Stimulated activated CD8-positive, alpha-beta memory T cell treated with anti-CD3 and anti-CD28 coated beads, Interleukin-7, amount 100 ng/mL, for 4 hours (primary cell): Measurements from ENCODE around the gene ZEB2.
A peak's percentile ranks its signal among the peaks of the same experiment; 100 is the strongest.
"Not testable (repeated sequence)": the region's sequence is repeated elsewhere in the genome, so short reads cannot be mapped to it uniquely, and the experiment has no call there.

Source experiments
- DNase-seq, 2 donors: peaks; one replicate each; pipeline ENCODE4 v3.0.0-alpha.2; 2020; ENCODE audit warnings: low read depth in 2 of 2

Gene ZEB2

DNA sequence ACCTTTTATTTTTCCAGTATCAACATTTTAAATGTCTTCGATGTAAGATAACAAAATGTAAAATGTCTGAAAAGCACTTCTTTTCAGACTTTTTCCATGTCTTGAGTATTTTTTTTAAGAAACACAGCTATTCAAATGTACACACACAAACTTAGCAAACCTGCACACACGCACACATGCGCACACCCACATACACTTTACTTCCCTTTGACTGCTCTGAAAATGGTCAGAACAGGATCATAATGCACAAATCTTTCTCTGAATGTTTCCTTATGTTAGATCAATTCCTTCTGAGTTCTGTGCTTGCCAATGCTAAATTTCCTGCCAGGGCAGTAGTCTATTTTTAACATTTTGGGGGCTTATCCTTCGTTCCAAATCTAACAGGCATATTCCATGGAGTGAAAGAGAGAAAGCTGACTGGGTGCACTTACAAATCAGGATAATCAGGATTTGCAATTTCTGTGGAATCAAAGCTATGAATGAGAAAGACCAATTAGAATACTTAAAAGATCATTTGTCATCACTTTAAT, 136.3 kb downstream of the ZEB2 start:
- DNase-seq, result no peak

- peak in 1 of 2 donors; percentile 1 for DNase-seq
Measured at GRCh38 chr2:144382849-144383248, 137.1 kb downstream of the ZEB2 start.

DNA sequence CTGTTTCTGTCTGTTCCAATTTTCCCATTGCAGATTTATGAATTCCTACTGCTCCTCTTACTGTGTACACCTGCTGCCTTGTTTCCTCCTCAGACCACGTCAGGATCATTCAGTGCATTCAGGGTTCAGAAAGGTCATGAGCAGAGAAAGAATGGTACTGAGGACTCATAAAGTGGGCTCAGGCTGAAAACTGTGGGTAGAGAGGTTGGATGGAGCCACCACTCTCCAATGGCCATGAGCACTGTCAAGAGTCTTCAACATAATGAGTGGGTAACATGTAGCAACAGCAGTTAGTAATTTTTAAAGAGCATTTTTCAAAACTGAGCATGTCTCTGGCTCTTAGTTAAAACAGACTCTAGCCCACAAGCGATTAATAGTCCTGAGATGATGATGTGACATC, 138.2 kb downstream of the ZEB2 start:
- no peak for DNase-seq

DNA sequence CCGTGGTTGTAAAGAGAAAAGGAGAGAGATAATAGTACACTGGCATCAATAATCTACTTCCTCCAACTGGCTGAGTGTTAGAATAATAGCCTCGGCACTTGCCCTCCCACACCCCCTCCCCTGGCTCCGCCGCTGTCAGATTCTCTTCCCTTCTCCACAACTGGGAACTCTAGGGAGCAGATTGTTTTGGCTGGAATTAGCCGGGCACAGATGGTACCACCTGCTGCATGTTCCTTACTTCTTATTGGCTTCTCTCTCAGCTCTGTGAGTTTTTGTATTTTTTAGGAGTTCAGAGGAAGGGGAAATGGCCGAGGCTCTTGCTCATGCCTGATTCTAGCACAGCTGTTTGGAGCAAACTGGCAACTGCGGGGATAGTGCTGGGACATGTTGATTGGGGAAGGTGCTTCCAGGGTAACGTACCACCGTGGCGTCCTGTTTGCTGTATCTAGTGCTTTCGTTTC, 140.0 kb downstream of the ZEB2 start:
- no peak for DNase-seq

DNA sequence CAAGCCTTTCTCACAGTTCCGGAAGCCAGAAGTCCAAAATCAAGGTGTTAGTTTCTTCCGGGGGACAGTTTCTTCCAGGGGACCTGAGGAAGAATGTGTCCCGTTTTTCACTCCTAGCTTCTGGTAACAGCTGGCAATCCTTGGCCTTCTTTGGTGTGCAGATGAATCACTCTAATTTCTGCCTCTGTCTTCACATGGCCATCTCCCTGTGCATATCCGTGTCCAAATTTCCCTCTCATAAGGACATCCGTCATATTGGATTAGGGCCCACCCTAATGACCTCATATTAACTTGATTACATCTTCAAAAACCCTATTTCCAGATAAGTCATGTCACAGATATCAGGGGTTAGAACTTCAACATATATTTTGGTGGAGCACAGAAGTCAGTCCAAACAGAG, 141.4 kb downstream of the ZEB2 start:
- no peak for DNase-seq

DNA sequence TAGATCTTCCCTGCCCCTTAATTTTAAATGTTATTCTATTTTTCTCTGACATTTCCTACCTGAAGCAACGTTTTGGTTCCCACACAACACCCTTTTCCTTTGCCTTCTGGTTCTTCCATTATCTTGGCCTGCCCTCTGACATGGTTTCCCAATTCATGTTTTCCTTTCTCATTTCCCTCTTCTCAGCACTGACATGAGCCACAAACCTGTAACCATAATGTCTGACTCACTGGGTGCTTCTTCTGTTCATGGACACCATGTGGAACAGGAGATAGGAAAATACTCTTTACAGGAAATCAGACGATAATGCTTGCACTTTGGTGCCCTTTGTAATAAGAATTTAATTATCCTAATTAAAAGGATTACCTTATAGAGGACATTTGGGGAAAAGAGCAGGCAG, 142.0 kb downstream of the ZEB2 start:
- DNase-seq, result no peak

DNA sequence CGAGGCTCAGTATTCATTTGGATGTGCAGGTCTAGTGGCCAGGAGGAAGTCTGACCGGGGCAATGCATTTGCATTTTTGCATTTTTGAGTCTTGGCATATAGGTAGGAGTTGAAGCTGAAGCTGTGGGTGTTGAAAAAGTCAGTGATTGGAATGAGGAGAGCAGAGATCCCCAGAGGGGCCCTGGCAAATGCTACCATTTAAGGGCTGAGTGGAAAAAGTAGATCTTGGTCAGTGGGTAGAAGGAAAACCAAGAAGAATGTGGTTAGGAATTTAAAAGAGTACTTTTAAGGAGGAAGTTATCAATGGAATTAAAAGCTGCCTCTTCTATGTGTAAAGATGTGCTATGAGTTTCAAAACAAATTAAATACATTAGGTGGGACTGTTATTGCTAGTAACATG, 143.0 kb downstream of the ZEB2 start:
- DNase-seq, result no peak

- no peak for DNase-seq
Measured at GRCh38 chr2:144376460-144376859, 143.5 kb downstream of the ZEB2 start.

DNA sequence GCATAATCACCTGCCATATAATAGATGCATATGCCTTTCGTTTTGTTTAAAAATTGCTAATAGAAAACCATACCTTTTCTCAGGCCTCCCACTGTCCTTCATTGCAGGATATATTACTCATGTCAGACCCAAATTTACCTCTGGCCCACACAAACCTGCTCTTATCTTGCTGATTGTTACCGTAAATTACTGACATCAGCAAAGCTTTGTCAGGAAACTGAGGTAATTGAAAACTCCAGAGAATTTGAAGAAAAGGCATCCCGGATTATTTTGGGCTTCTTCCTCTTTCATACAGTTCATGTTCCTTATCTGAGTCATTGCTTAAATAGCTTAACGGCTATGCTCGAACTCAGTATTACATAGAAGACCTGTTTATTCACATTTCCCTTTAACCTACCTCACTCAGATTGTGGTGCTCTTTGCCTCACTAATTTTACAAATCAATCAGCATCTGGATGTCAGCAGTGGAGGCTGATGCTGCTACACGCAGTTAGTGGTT, 145.7 kb downstream of the ZEB2 start:
- DNase-seq, result no peak

DNA sequence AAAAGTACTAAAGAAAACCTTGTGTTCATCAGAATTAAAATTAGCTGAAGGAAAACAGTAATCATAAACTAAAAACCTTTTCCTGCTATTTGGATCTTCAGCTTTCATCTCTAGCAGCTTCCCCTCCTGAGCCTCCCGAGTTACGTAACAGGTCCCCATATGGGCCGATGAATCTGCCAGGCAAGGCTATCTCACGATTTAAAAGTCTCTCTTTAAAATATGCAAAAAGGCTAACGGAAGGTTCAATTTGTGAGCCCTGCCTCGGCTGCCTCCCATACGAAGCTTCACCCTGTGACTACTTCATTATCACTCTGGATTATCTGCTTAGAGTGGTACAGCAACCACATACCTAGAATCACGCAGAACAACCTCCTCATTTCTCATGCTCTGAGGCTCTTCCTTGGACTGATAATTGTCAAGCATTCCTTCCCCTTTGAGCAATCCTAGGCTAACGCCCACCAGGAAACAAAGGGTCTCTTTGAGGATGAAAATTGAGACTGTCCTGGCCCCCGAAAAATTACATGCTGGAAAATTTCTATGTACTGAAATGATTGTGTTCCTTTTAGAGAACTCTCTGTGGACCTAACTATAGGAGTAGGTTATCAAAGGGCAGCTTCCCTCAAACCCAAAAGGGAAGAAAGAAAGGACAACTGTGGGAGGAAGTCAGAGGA, 147.4 kb downstream of the ZEB2 start:
- DNase-seq, result no peak

GRCh38 chr2:144370937-144371584, 148.9 kb downstream of the ZEB2 start:
- no peak for DNase-seq

DNA sequence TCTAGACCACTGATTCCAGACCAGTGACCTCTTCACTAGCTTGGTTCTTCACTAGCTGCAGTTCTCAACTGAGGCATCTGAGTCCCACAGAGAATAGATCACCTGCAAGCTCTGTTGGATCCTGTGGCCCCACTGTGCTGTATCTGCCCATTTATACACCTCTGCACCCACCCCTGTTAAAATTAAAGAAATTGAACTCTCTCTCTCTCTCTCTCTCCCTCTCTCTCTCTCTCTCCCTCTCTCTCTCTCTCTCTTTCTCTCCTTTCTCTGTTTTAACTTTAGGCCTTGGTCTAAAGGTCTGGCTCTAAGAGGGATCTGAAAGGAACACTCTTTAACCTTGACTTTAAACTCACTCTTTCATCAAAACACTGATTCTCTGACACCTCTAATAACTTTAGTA, 150.5 kb downstream of the ZEB2 start:
- no peak for DNase-seq

DNA sequence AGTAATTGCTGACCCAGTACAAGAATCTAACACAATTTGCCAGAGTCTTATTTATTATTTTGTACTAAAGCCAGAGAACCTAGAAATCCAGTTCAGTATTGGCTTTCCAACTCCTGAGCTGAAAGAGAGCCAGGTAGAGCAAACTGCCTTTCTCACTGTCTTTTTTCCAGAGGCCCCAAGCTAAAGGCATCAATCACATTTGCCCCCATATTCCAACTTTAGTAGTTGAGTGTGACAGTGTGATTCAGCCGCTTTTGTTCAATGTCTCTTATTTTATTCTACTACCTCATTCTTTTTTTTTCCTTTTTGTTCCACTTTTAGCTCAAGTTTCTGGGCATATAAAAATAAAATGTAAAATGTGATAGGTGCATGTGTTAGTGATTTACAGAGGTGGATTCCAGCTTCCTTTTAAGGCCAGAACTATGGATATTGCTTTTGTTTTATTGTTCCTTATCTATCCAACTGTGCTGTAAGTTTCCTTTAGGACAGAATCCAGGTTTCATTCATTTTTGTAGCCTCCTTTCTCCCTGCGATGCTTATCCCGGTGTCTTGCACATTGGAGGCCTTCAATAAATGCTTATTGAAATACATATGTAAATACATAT, 153.0 kb downstream of the ZEB2 start:
- no peak for DNase-seq

- no peak for DNase-seq
Measured at GRCh38 chr2:144364944-144365738, 154.8 kb downstream of the ZEB2 start.

GRCh38 chr2:144364247-144364646, 155.7 kb downstream of the ZEB2 start:
- DNase-seq, result not testable (repeated sequence)

DNA sequence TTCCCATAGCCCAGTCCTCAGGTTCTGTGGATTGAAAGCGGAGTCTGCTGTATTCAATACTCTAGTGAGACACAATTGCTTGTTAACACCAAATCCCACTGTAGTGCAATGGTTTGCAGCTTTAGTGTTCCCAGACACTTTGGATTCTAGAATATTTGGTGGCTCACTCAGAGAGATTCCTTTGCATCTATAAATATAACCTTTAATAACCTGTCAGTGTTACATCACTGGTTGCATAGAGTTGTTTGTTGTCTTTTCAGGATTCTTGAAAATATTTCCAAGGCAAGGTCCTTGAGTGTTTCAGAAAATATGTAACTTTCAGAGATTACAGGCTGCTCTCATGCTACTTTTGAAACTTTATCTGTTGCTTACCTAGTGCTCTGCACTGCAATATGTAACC, 157.5 kb downstream of the ZEB2 start:
- no peak for DNase-seq

DNA sequence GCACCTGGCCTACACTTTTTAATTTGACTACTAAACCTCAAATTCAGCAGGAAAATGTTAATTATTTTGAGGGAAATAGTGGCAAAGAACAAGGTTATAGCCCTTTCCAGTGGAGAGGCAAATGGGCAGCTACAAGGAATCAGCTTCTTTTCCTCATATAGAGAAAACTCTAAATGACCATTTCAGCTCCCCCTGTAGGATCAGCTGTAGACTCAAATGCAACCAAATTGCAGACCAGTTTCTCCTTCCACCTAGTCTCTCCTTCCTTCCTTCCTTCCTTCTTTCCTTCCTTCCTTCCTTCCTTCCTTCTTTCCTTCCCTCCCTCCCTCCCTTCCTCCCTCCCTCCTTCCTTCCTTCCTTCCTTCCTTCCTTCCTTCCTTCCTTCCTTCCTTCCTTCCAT, 158.2 kb downstream of the ZEB2 start:
- DNase-seq, result no peak

DNA sequence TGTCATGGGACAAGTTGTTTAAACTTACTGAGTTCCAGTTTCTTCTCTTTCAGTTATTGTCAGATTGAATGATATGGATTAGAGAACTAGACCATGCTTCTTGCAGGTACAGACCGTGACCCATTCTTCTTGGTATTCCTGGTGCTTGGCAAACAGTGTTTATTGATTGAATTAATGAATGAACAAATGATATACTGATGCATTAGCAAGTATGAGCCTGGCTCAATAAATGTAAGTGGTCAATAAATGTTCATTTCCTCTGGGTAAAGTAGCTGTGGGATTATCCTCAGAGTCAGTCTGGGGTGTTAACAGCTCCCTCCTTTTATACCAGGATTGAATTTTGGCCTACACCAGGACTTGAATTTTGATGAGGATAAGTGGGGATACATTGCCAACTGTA, 160.2 kb downstream of the ZEB2 start:
- DNase-seq, result no peak

DNA sequence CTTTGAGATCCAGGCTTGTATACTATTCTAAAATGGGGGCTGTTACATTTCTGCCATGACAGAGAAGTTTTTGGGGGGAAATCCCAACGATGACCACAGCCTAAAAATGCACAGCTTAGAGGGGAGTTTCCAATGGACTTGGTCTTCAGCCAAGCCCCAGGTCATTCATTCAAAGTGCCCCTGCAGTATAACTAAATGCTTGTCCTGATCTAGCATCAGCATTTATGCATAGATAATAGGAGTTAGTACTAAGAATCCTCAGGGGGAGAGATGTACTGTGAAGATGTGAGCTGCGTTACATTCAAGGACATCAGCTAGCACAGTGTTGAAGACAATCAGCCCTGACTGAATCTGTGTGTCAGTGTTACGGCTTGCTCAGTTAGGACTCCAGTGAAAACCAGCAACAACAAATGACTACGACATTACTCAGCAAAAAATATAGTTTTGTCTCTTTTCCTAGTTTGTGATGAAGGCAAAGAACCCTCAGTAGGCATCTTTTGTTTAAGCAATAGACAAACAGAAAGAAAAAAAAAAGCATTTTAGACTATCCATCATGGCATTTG, 160.9 kb downstream of the ZEB2 start:
- no peak for DNase-seq

DNA sequence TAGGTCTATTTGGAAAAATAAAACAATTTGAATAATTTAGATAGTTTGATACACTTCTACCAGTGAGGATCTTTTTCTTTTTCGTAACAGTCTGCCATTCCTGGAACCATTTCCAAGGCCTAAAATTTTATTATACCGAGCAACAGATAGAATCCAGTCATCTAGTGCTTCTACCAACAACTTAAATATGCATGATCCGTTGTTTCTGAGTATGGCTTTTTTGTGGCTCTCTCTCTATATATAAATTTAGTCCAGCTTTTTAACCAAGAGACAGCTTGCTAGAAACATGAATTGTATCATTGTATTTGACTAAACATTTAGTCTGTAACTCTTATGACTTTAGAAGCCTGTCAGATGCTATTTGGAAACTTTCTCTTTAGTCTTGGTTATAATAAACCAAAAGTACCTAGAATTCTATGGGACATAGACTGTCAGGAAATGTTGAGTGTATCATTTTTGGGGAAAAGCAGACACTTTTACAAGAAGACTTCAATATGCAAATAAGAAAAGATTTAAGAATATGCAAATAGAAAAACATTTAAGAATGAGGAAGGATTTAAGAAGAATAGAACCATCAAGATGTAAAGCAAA, 161.4 kb downstream of the ZEB2 start:
- DNase-seq, result no peak
